ENCODE results near the gene NR4A3. TPM values are rescaled to one million over a fixed set of nuclear protein-coding genes. Genes with fewer than 3 reads are reported as not detected.

The NR4A3 gene
- total and polyA plus RNA-seq, 8 donors: 0.32 to 6.2 (median 0.76) TPM

- H3K9me3 ChIP-seq: no peaks in the 10 kb centered on the region
- no peak overlapping the region for H3K27ac ChIP-seq
- ATAC-seq (no peak), DNase-seq (no peak)
- H3K27me3 ChIP-seq: no peaks in the 10 kb centered on the region
- no peak overlapping the region for H3K4me3 ChIP-seq
- peaks cover 0 to 11% of the 10 kb centered on the region in 2 donors for H3K4me1 ChIP-seq
- intact Hi-C loops (cut with DNase I): no loop called here
- no peak for TF ChIP-seq CTCF (IDR thresholded peaks at IDR 0.05)
- H3K36me3 ChIP-seq: no peaks in the 10 kb centered on the region
Measured at GRCh38 chr9:99814359-99814758, 7.3 kb upstream of the NR4A3 start.

- TF ChIP-seq CTCF (IDR thresholded peaks at IDR 0.05): no peak
- H3K36me3 ChIP-seq: no peaks in the 10 kb centered on the region
- ATAC-seq (no peak), DNase-seq (no peak)
- intact Hi-C loops (cut with DNase I): no loop called here
- H3K9me3 ChIP-seq: no peaks in the 10 kb centered on the region
- H3K4me3 ChIP-seq: no peak overlapping the region
- H3K4me1 ChIP-seq: peaks cover 0 to 24% of the 10 kb centered on the region in 2 donors
- no peak overlapping the region for H3K27ac ChIP-seq
- H3K27me3 ChIP-seq: no peaks in the 10 kb centered on the region
Measured at GRCh38 chr9:99816392-99816791, 5.3 kb upstream of the NR4A3 start.

GRCh38 chr9:99818500-99818899, 3.2 kb upstream of the NR4A3 start:
- TF ChIP-seq CTCF (IDR thresholded peaks at IDR 0.05): no peak
- Histone ChIP-seq H3K9me3 (no peaks in the 10 kb centered on the region), H3K4me1 (peaks cover 0 to 41% of the 10 kb centered on the region in 2 donors), H3K4me3 (peak overlapping the region in 1 of 2 donors; percentile 79), H3K27me3 (peaks cover 0 to 15% of the 10 kb centered on the region in 2 donors), H3K36me3 (no peaks in the 10 kb centered on the region), H3K27ac (peak overlapping the region; percentile 99 to 100)
- intact Hi-C loops (cut with DNase I): no loop called here
- no peak for ATAC-seq
- DNase-seq: no peak

- H3K36me3 ChIP-seq: no peaks in the 10 kb centered on the region
Measured at GRCh38 chr9:99819123-99819855, 2.4 kb upstream of the NR4A3 start.

More at GRCh38 chr9:99819123-99819855, 2.4 kb upstream of the NR4A3 start:
- peaks cover under 1 to 23% of the 10 kb centered on the region in 2 donors for H3K27me3 ChIP-seq
- intact Hi-C loops (cut with DNase I): no loop called here
- peak overlapping the region; percentile 70 to 79 for H3K4me3 ChIP-seq
- no peaks in the 10 kb centered on the region for H3K9me3 ChIP-seq
- ATAC-seq (peak; percentile 61), DNase-seq (peak; percentile 74 to 98 (median 90))
- peaks cover 5 to 49% of the 10 kb centered on the region in 2 donors for H3K4me1 ChIP-seq
- no peak for TF ChIP-seq CTCF (IDR thresholded peaks at IDR 0.05)
- H3K27ac ChIP-seq: peak overlapping the region; percentile 99 to 100

All from left lung (tissue), 10 donors.